Stimulated activated CD8-positive, alpha-beta memory T cell treated with anti-CD3 and anti-CD28 coated beads, Interleukin-7, amount 100 ng/mL, for 4 hours (primary cell): Measurements from ENCODE around the gene USP21.

ENCODE experiments used
- DNase-seq, 2 donors: peaks; one replicate each; pipeline ENCODE4 v3.0.0-alpha.2; 2020; ENCODE audit warnings: low read depth in 2 of 2

Gene USP21

DNA sequence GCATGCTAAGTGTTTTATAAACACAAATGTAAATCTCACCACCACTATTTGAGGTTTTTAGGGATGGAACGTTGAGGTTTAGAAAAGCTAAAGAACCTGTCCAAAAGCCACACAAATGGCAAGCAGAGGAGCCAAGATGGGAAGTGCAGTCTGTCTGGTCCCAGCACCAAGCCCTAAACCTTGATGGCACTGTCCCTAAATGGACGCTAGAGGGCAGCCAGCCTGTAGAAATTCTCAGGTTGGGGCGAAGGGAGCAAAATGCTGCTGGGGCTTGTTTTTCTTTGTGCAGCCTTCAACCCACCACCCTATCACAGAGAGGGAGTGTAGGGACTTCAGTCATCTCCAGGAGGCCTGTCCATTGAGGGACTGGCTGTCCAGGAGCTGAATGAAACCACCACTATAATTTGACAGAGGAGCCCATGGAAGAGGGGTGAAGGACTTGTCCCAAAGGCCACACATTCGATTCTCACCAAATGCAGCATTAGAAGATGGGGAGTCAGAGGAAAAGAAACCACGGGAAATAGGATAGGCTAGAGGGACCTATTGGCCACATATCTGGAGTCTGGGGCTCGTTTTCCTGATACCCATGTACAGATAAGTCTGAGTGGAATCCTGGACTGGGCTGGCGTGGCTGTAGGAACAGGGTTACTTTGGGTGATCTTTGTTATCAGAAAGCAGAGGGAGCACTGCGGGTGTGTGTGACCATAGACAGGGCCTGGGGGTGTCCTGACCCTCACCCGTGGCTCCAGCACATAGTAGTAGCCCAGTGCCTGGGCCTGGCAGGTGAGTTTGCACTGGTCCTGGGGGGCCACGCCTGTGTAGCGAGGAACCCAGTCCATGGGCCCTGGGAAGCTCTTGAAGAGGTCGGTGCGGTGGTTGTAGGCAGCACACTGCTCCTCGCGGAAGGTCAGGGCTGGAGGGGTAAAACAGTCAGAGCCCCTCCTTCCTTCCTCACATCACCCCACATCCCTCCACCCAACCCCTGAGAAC is 33.5 kb downstream of the USP21 start:
- DNase-seq: peak in 1 of 2 donors; percentile 42

- DNase-seq: no peak
These were observed 34.4 kb downstream of the USP21 start for GRCh38 chr1:161193561-161194235.

GRCh38 chr1:161195171-161195570 is 35.9 kb downstream of the USP21 start:
- DNase-seq: no peak

GRCh38 chr1:161196111-161196510 is 36.8 kb downstream of the USP21 start:
- DNase-seq: no peak

DNA sequence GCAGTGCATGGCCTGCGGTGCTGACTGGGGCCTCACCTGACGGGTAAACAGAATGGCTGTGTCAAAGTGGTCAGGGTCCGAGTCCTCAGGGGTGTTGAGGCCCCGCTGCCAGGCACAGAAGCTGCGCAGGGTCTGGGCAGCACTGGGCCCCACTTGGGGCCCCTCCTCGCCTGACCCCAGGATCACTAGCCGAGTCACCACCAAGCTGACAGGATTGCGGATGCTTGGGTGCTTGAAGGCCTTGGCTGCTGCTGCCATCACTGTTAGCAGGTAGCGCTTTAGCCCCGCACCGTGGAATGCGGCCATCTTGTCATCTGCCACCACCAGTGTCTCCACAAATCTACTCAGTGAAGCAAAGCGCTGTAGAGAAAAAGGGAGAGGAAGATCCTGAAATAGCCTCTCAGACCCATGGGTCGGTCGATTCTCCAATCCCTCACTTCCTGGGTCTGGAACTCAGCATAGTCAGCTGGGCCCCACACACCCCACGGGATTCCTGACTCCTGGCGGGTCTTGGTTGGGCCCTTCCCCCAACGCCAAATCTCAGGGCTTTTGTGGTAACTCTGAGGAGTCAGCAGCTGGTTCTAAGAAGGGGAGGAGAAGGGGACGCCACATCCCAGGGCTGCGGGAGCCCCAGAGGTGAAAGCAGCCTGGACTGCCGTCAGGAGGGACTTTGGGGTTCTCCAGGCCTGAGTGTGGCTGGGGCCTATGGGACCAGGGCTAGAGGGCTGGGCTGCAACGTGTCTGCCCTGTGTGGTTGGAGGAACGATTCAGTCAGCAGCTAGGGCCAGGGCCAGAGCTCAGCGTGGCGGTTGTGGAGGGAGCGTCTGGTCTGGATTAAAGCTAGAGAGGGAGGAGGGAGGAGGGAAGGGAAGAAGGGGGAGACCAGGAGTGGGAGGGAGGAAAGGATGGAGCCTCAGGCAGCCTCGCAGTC is 37.5 kb downstream of the USP21 start:
- DNase-seq: no peak

GRCh38 chr1:161197560-161198193 is 38.4 kb downstream of the USP21 start:
- no peak for DNase-seq

GRCh38 chr1:161198194-161198896 is 39.0 kb downstream of the USP21 start:
- no peak for DNase-seq

DNA sequence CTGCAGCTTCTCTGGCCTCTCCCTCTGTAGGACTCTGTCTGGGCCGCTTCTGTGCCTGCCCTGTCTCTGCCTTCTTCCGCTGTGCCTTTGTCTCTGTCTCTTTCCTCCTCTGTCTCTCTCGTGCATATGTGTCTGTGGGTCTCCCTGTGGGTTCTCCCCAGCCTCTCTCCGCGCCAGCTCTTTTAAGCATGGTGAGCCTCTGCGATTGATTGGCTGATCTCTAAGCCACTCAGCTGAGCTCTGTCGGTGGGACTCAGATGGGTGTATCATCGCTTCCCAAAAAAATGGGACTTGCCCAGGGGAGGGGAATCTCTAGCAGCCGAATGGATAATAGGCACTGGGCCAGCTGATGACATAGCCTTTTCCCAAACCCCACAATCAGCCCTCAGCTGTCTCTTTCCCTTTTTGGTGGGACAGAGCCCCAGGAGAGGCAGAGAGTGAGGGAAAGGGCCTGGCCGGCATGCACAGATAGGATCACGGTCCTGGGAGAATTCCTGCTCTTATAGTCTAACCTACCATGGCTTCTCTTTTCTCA is 39.7 kb downstream of the USP21 start, which contains the start of gene ADAMTS4:
Gene ADAMTS4, minus strand, starts transcription at position 158 of the 535 bp plus-strand sequence. CDS start 427 bp downstream, outside the sequence.
- no peak for DNase-seq

GRCh38 chr1:161199506-161200139 is 40.3 kb downstream of the USP21 start:
- DNase-seq: no peak

- no peak for DNase-seq
These were observed 41.2 kb downstream of the USP21 start for GRCh38 chr1:161200421-161200991.

GRCh38 chr1:161200992-161201835 is 41.9 kb downstream of the USP21 start:
- no peak for DNase-seq

DNA sequence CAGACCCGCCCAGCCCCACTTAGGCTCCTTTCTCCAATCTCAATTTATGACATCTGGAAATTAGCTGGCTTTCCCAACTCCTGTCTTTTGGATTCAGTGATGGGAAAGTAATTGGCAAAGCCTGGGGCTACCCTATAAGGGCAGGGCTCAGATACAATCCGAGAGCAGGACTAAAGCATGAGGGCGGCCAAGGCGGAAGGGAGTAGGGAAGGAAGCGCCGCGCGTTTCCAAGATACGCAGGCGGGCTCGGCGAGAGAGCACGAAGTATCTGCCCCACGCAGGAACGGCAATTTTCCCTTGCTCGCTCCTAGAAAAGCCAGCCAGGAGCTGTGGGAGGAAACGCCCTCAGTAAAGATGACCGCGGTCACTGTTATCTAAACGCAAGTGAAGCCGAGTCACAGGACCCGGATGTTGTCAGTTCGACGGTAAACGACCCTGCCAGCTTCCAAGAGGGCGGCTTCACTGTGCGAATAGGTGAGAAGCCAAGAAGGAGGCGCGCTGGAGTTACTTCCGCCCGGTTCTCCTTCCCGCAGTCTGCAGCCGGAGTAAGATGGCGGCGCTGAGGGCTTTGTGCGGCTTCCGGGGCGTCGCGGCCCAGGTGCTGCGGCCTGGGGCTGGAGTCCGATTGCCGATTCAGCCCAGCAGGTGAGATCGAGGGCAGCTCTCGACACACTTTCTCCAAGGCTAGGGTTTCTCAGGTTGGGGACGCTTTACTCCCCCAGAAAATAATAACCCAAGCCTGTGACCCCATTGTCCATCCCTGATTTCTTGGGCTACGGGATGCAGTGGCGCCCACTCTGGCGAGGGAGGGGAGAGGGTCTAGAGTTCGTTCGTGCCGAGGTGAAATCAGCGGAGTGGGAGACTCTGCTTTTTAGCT is 42.8 kb downstream of the USP21 start, which contains the start of gene NDUFS2:
Gene NDUFS2, plus strand, starts transcription at position 532 of the 877 bp plus-strand sequence. Its CDS starts 19 bp downstream, at position 551.
- peak; percentile 94 to 96 for DNase-seq

- no peak for DNase-seq
These were observed 47.3 kb downstream of the USP21 start for GRCh38 chr1:161206411-161207140.

DNA sequence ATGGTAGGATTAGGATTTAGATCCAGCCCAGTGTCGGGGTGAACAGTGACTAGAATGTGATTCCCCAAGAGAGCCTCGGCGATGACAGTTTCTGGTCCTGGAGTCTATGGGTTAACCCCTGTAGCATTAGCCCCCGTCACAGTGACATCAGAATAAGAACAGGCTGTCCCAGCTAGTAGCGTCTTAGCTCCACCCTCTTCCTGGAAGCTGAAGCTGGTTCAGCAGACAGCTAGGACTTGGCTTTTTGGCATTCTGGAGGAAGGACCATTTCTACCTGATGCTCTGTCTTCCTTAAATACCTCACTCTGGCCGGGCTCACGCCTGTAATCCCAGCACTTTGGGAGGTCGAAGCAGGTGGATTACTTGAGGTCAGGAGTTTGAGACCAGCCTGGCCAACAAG is 47.9 kb downstream of the USP21 start:
- no peak for DNase-seq

- DNase-seq: peak; percentile 49 to 54
These were observed 50.6 kb downstream of the USP21 start for GRCh38 chr1:161209790-161210409.

DNA sequence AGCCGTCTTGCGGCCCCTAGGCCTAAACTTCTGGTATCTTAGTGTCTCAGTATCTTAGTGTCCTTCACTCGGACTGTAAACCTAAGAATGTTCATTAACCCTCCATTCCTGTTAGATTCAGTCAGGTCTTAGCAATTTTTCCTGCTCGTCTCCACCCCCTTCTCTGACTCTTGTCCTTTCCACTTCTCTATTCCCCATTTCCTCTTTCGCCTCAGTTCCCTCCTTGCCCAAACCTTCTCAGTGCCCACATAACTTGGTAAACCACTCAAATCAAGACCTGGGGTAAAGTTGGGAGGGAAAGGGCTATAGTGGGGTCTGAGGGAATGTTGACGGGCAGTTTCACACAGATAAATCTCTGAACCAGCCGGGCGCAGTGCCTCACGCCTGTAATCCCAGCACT is 55.1 kb downstream of the USP21 start:
- DNase-seq: no peak
